CD4-positive, alpha-beta T cell treated with Interleukin-6 at 100 ng/mL for 8 hours (primary cell): Measurements from ENCODE around the gene TMEM182.

Source experiments
- DNase-seq: peaks from one replicate; pipeline ENCODE4 v3.0.0-alpha.2; 2020; ENCODE audit warnings: mixed read lengths, low spot score

TMEM182 gene

GRCh38 chr2:102761763-102762162 is at the start of gene TMEM182:
Gene TMEM182, plus strand, starts transcription at chr2:102762031. Its CDS starts 187 bp downstream, at chr2:102762218.
- no peak for DNase-seq

GRCh38 chr2:102717308-102718018 is 44.4 kb upstream of the TMEM182 start:
- DNase-seq: no peak

- no peak for DNase-seq
Observed at GRCh38 chr2:102718387-102719316, 43.2 kb upstream of the TMEM182 start.

- DNase-seq: no peak
Observed at GRCh38 chr2:102724016-102724490, 37.8 kb upstream of the TMEM182 start.

- DNase-seq: no peak
Observed at GRCh38 chr2:102724553-102724952, 37.3 kb upstream of the TMEM182 start.

GRCh38 chr2:102726128-102727087 is 35.4 kb upstream of the TMEM182 start:
- no peak for DNase-seq

GRCh38 chr2:102735416-102736109 is 26.3 kb upstream of the TMEM182 start:
- no peak for DNase-seq

GRCh38 chr2:102736110-102736409 is 25.8 kb upstream of the TMEM182 start:
- DNase-seq: peak; percentile 3

GRCh38 chr2:102736410-102737409 is 25.1 kb upstream of the TMEM182 start:
- DNase-seq: peak; percentile 82

GRCh38 chr2:102737431-102737830 is 24.4 kb upstream of the TMEM182 start:
- no peak for DNase-seq

GRCh38 chr2:102743259-102743658 is 18.6 kb upstream of the TMEM182 start:
- no peak for DNase-seq

- DNase-seq: no peak
Observed at GRCh38 chr2:102748107-102748506, 13.7 kb upstream of the TMEM182 start.

- DNase-seq: no peak
Observed at GRCh38 chr2:102749938-102750337, 11.9 kb upstream of the TMEM182 start.

GRCh38 chr2:102753563-102754159 is 8.2 kb upstream of the TMEM182 start:
- DNase-seq: peak; percentile 33

GRCh38 chr2:102754456-102755145 is 7.2 kb upstream of the TMEM182 start:
- no peak for DNase-seq

- no peak for DNase-seq
Observed at GRCh38 chr2:102755284-102755683, 6.5 kb upstream of the TMEM182 start.

- no peak for DNase-seq
Observed at GRCh38 chr2:102758439-102758838, 3.4 kb upstream of the TMEM182 start.

- no peak for DNase-seq
Observed at GRCh38 chr2:102764083-102764482, 2.3 kb downstream of the TMEM182 start.

- DNase-seq: no peak
Observed at GRCh38 chr2:102765061-102765460, 3.2 kb downstream of the TMEM182 start.
